Measurements from ENCODE around the gene ORAI2.

- TF ChIP-seq CTCF (IDR thresholded peaks at IDR 0.05 in 2 of 3, conservative IDR thresholded peaks at IDR 0.05 in 1 of 3; ENCODE audit: control insufficient read depth in 2 of 3, extremely low read depth in 1 of 3, insufficient read depth in 1 of 3, low read depth in 3 of 3, low read length in 3 of 3) (no peak), CEBPB (IDR thresholded peaks at IDR 0.05; ENCODE audit: borderline replicate concordance in 1 of 2, low read depth in 2 of 2, low read length in 2 of 2) (no peak), JUNB (IDR thresholded peaks at IDR 0.05) (no peak), SUPT20H (IDR thresholded peaks at IDR 0.05; ENCODE audit: borderline replicate concordance, control insufficient read depth, low read depth, low read length) (no peak), ATF2 (IDR thresholded peaks at IDR 0.05; ENCODE audit: low read length) (no peak), BCL11A (IDR thresholded peaks at IDR 0.05; ENCODE audit: low read depth, low read length) (no peak), SMC3 (IDR thresholded peaks at IDR 0.05; ENCODE audit: borderline replicate concordance, low read length) (no peak), PAX5 (IDR thresholded peaks at IDR 0.05; ENCODE audit: borderline replicate concordance, low read depth, low read length) (no peak), POLR2A (IDR thresholded peaks at IDR 0.05; ENCODE audit: low read depth, low read length) (no peak), BRCA1 (IDR thresholded peaks at IDR 0.05; ENCODE audit: low read depth, low read length) (no peak), USF2 (IDR thresholded peaks at IDR 0.05; ENCODE audit: borderline replicate concordance, low read depth, low read length) (no peak), MYC (IDR thresholded peaks at IDR 0.05; ENCODE audit: insufficient read depth, insufficient read length, insufficient replicate concordance, low read length, severe bottlenecking) (no peak), CREM (IDR thresholded peaks at IDR 0.05; ENCODE audit: low read depth) (no peak), CBX5 (IDR thresholded peaks at IDR 0.05; ENCODE audit: low read depth) (no peak)
Measured at GRCh38 chr7:102451371-102452054, 18.1 kb downstream of the ORAI2 start.

Data from GM12878 (cell line).